ENCODE results near the gene TCF3. TPM values are rescaled to one million over a fixed set of nuclear protein-coding genes. Genes with fewer than 3 reads are reported as not detected.

TCF3 gene
- total RNA-seq, 2 experiments from 2014 or later: 124 to 126 TPM

DNA sequence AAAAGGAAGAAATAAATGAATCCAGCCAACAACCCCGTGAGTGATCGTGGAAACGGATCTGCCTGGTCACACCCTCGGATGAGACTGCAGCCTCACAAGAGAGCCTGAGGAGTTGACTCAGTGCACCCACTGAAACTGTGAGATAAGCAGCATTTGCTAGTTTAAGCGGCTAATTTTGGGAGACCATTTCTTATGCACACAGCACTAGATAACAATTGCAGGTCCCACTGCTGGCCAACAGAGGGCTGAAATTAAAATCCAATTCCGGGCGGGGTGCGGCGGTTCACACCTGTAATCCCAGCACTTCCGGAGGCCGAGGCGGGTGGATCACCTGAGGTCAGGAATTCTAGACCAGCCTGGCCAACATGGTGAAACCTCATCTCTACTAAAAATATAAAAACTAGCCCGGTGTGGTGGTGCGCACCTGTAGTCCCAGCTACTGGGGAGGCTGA, 50.8 kb downstream of the TCF3 start:
- DNase-seq (no peak), ATAC-seq (no peak)
- H3K4me1 Mint-ChIP-seq (ENCODE audit: low read depth): peaks cover 16% of the 10 kb centered on the region
- intact Hi-C loops (cut with micrococcal nuclease): no loop called here
- H3K9me3 Mint-ChIP-seq: no peaks in the 10 kb centered on the region
- CTCF ChIA-PET: interaction anchor here (1.9 kb wide), 1 partner anchor 11 kb away, joined by 4 read pairs; no protein-coding TSS in a partner anchor
- peaks cover 37% of the 10 kb centered on the region for H3K36me3 Mint-ChIP-seq (ENCODE audit: low read depth)
- no peak overlapping the region for H3K4me3 Mint-ChIP-seq
- POLR2A ChIA-PET: interaction anchor here (1.1 to 1.4 kb wide), 3 partner anchors 9 to 49 kb away, joined by 3 to 6 read pairs (median 3); partner anchors contain the start of gene MBD3
- H3K27ac Mint-ChIP-seq: no peak overlapping the region
- no peaks in the 10 kb centered on the region for H3K27me3 Mint-ChIP-seq
- TF ChIP-seq, protein P1, sequence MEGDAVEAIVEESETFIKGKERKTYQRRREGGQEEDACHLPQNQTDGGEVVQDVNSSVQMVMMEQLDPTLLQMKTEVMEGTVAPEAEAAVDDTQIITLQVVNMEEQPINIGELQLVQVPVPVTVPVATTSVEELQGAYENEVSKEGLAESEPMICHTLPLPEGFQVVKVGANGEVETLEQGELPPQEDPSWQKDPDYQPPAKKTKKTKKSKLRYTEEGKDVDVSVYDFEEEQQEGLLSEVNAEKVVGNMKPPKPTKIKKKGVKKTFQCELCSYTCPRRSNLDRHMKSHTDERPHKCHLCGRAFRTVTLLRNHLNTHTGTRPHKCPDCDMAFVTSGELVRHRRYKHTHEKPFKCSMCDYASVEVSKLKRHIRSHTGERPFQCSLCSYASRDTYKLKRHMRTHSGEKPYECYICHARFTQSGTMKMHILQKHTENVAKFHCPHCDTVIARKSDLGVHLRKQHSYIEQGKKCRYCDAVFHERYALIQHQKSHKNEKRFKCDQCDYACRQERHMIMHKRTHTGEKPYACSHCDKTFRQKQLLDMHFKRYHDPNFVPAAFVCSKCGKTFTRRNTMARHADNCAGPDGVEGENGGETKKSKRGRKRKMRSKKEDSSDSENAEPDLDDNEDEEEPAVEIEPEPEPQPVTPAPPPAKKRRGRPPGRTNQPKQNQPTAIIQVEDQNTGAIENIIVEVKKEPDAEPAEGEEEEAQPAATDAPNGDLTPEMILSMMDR (IDR thresholded peaks at IDR 0.05): peak; percentile 21

DNA sequence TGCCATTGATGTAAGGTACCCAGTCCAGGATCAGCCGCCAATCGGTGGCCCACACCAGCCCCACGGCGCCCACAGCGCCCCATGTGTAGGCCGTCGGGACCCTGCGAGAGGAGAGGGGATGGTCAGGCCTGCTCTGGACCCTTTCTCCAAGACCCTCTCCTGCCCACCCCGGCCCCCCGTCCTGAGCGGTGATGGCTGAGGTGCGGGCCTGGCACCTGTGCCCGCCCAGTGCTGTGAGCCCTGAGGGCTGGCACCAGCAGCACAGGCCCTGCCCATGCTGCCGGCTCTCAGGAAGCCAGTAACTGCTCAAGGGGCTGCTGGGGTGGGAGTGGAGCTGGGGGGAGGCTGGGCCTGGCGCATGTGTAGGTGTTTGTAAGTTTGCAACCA, 53.0 kb downstream of the TCF3 start:
- DNase-seq: no peak
- no peak for ATAC-seq
- CTCF ChIA-PET: interaction anchor here (1.4 kb wide), 1 partner anchor 53 kb away, joined by 5 read pairs; no protein-coding TSS in a partner anchor
- Mint-ChIP-seq H3K9me3 (no peaks in the 10 kb centered on the region), H3K27me3 (no peaks in the 10 kb centered on the region), H3K36me3 (ENCODE audit: low read depth) (peaks cover 34% of the 10 kb centered on the region), H3K4me1 (ENCODE audit: low read depth) (peaks cover 11% of the 10 kb centered on the region), H3K27ac (no peak overlapping the region), H3K4me3 (no peak overlapping the region)
- TF ChIP-seq, protein P1 (IDR thresholded peaks at IDR 0.05): no peak
- POLR2A ChIA-PET: no interaction called here
- intact Hi-C loops (cut with micrococcal nuclease): no loop called here

DNA sequence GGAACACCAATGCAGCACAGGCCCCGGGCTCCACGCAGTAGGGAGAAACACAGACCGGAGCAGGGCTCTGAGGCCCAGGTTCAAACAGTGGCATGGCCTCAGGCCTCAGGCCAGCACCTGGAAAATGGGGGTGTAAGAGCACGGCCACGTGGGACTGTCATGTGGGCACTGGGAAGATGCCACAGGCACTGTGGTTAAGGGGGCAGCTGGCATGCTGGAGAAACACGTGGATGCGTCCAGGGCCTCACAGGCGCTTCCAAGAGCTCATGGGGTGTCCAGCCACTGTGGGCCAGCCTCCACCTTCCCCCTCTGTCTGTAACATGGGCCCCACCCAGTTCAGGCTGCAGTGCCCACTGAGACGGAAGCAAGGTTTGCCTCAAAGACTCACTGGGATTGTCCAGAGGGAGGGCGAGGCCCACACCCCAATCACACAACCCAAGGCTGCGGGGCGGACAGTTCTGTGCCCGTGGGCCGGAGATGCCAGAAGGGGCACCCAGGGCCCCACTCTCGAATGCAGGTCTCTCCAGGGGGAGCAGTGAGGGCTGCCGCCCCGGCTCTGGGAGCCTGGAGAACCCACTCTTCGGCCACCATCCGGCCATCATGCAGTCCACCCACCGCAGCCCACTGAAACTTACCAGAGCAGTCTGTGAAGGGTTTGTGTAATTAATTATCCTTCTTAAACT, 53.5 kb downstream of the TCF3 start:
- Mint-ChIP-seq H3K9me3 (no peaks in the 10 kb centered on the region), H3K4me3 (no peak overlapping the region), H3K27me3 (no peaks in the 10 kb centered on the region), H3K36me3 (ENCODE audit: low read depth) (peaks cover 30% of the 10 kb centered on the region), H3K27ac (no peak overlapping the region), H3K4me1 (ENCODE audit: low read depth) (peaks cover 11% of the 10 kb centered on the region)
- POLR2A ChIA-PET: interaction anchor here (1.4 kb wide), 1 partner anchor 11 kb away, joined by 3 read pairs; no protein-coding TSS in a partner anchor
- TF ChIP-seq, protein P1 (IDR thresholded peaks at IDR 0.05): no peak
- no peak for DNase-seq
- ATAC-seq: no peak
- intact Hi-C loops (cut with micrococcal nuclease): no loop called here
- CTCF ChIA-PET: no interaction called here

DNA sequence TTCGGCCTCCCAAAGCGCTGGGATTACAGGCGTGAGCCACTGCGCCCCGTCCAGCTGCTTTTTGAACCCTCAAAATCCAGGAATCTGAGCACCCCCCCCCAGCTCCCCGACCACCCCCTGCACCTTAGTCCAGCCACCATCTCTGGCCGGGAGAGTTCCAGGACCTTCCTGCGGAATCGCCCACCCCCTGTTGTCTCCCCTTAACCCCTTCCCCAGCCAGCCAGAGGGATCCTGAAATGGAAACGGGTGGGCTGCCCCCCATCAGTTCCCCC, 59.0 kb downstream of the TCF3 start:
- CTCF ChIA-PET: interaction anchor here (0.6 to 1.7 kb wide), 5 partner anchors 10 to 355 kb away, joined by 3 to 10 read pairs (median 5); partner anchors contain the start of gene UQCR11
- H3K4me3 Mint-ChIP-seq: peak overlapping the region; percentile 85
- peaks cover 28% of the 10 kb centered on the region for H3K36me3 Mint-ChIP-seq (ENCODE audit: low read depth)
- POLR2A ChIA-PET: interaction anchor here (0.7 to 5.0 kb wide), 6 partner anchors 9 to 324 kb away, joined by 3 to 25 read pairs (median 4); partner anchors contain the start of genes CIRBP, TCF3 and UQCR11
- no peaks in the 10 kb centered on the region for H3K9me3 Mint-ChIP-seq
- ATAC-seq (no peak), DNase-seq (no peak)
- H3K4me1 Mint-ChIP-seq (ENCODE audit: low read depth): peaks cover 15% of the 10 kb centered on the region
- no peaks in the 10 kb centered on the region for H3K27me3 Mint-ChIP-seq
- intact Hi-C loops (cut with micrococcal nuclease): no loop called here
- no peak overlapping the region for H3K27ac Mint-ChIP-seq
- TF ChIP-seq, protein P1 (IDR thresholded peaks at IDR 0.05): no peak
